OCI-LY3 (cell line): ENCODE results near the gene EIF2AK3.

Experiments used
- EZH2phosphoT487 ChIP-seq: fragments of 200-600 bp; shearing (Covaris generic); IDR thresholded peaks from 2 replicates; pipeline ENCODE4 v1.6.1; 2018; ENCODE audit warnings: antibody characterized with exemption, mixed run types, low read depth
- TF ChIP-seq, protein P1 (sequence below): fragments of 200-600, 300-600 bp; sonication (generic); IDR thresholded peaks from 2 replicates; pipeline ENCODE4 v1.5.1; 2014; ENCODE audit warnings: antibody characterized with exemption, low read length, low read depth

DNA sequence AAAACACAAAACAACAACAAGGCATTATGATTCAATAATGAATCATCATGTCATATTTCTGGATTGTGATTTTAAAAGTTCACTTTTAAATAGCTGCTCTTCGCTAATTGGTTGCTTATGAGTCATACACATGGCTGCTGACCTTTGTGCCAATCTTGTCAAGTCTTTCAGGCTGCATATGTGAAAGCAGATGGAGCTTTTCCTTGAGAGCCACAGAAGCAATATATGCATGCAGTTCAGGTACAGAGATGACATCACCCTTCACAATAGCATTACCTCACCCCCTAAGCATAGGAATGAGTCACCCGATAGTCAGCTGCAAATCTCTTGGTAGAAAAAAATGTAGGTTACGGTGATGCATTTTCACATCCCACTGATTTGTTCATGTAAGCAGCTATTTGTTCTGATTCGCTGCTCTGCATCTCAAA lies 27.2 kb downstream of the EIF2AK3 start:
- TF ChIP-seq, protein P1, sequence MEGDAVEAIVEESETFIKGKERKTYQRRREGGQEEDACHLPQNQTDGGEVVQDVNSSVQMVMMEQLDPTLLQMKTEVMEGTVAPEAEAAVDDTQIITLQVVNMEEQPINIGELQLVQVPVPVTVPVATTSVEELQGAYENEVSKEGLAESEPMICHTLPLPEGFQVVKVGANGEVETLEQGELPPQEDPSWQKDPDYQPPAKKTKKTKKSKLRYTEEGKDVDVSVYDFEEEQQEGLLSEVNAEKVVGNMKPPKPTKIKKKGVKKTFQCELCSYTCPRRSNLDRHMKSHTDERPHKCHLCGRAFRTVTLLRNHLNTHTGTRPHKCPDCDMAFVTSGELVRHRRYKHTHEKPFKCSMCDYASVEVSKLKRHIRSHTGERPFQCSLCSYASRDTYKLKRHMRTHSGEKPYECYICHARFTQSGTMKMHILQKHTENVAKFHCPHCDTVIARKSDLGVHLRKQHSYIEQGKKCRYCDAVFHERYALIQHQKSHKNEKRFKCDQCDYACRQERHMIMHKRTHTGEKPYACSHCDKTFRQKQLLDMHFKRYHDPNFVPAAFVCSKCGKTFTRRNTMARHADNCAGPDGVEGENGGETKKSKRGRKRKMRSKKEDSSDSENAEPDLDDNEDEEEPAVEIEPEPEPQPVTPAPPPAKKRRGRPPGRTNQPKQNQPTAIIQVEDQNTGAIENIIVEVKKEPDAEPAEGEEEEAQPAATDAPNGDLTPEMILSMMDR: no peak
- no peak for TF ChIP-seq EZH2phosphoT487
